Skeletal muscle satellite cell (primary cell): Measurements from ENCODE around the gene ASIC2.

Source experiments
- H3K27me3 ChIP-seq: 2 replicates; pipeline ENCODE4 v1.7.0; 2013; ENCODE audit warnings: low read length; ENCODE audit not compliant: control insufficient read depth, insufficient read depth
- H3K36me3 ChIP-seq: 2 replicates; pipeline ENCODE4 v1.7.0; 2013; ENCODE audit warnings: mild to moderate bottlenecking, control low read depth, low read length; ENCODE audit not compliant: insufficient read depth
- H3K4me1 ChIP-seq: 2 replicates; pipeline ENCODE4 v1.7.0; 2013; ENCODE audit warnings: low read length; ENCODE audit not compliant: control insufficient read depth, insufficient read depth
- H3K4me2 ChIP-seq: 2 replicates; pipeline ENCODE4 v1.7.0; 2013; ENCODE audit warnings: mild to moderate bottlenecking, low read length
- H3K4me3 ChIP-seq: 2 replicates; pipeline ENCODE4 v1.7.0; 2013; ENCODE audit warnings: low read length
- H3K9ac ChIP-seq: 2 replicates; pipeline ENCODE4 v1.7.0; 2013; ENCODE audit warnings: mild to moderate bottlenecking, low read depth, low read length, moderate library complexity
- H3K9me3 ChIP-seq: replicated peaks from 2 replicates; pipeline ENCODE4 v1.7.0; 2013; ENCODE audit warnings: mild to moderate bottlenecking, control low read depth, low read length

ASIC2 gene

GRCh38 chr17:33121756-33122155 is 171.3 kb downstream of the ASIC2 start:
- H3K36me3 ChIP-seq, result no peaks in the 10 kb centered on the region
- H3K9me3 ChIP-seq, result no peaks in the 10 kb centered on the region

GRCh38 chr17:33121272-33121671 is 171.8 kb downstream of the ASIC2 start:
- H3K4me3 ChIP-seq, result no peak overlapping the region

More at GRCh38 chr17:33121756-33122155, 171.3 kb downstream of the ASIC2 start:
- Histone ChIP-seq H3K4me3 (no peak overlapping the region), H3K27me3 (no peaks in the 10 kb centered on the region), H3K4me1 (no peaks in the 10 kb centered on the region), H3K9ac (no peak overlapping the region), H3K4me2 (no peak overlapping the region)

GRCh38 chr17:33120103-33120502 is 173.0 kb downstream of the ASIC2 start:
- Histone ChIP-seq H3K4me3 (no peak overlapping the region), H3K9me3 (no peaks in the 10 kb centered on the region), H3K4me1 (no peaks in the 10 kb centered on the region), H3K9ac (no peak overlapping the region), H3K27me3 (no peaks in the 10 kb centered on the region), H3K36me3 (no peaks in the 10 kb centered on the region), H3K4me2 (no peak overlapping the region)

More at GRCh38 chr17:33121272-33121671, 171.8 kb downstream of the ASIC2 start:
- Histone ChIP-seq H3K4me2 (no peak overlapping the region), H3K36me3 (no peaks in the 10 kb centered on the region), H3K27me3 (no peaks in the 10 kb centered on the region), H3K4me1 (no peaks in the 10 kb centered on the region), H3K9me3 (no peaks in the 10 kb centered on the region), H3K9ac (no peak overlapping the region)

- no peaks in the 10 kb centered on the region for H3K4me1 ChIP-seq
- no peak overlapping the region for H3K9ac ChIP-seq
- H3K27me3 ChIP-seq, result no peaks in the 10 kb centered on the region
- H3K9me3 ChIP-seq, result no peaks in the 10 kb centered on the region
- H3K4me2 ChIP-seq, result no peak overlapping the region
- no peaks in the 10 kb centered on the region for H3K36me3 ChIP-seq
- no peak overlapping the region for H3K4me3 ChIP-seq
These were observed 174.6 kb downstream of the ASIC2 start for GRCh38 chr17:33118391-33119075.

- Histone ChIP-seq H3K4me1 (no peaks in the 10 kb centered on the region), H3K9ac (no peak overlapping the region), H3K27me3 (no peaks in the 10 kb centered on the region), H3K9me3 (no peaks in the 10 kb centered on the region), H3K4me2 (no peak overlapping the region), H3K36me3 (no peaks in the 10 kb centered on the region), H3K4me3 (no peak overlapping the region)
These were observed 177.0 kb downstream of the ASIC2 start for GRCh38 chr17:33116021-33116551.

GRCh38 chr17:33115366-33115765 is 177.7 kb downstream of the ASIC2 start:
- Histone ChIP-seq H3K27me3 (no peaks in the 10 kb centered on the region), H3K4me2 (no peak overlapping the region), H3K9me3 (no peaks in the 10 kb centered on the region), H3K4me3 (no peak overlapping the region), H3K9ac (no peak overlapping the region), H3K4me1 (no peaks in the 10 kb centered on the region), H3K36me3 (no peaks in the 10 kb centered on the region)

GRCh38 chr17:33113991-33114370 is 179.1 kb downstream of the ASIC2 start:
- Histone ChIP-seq H3K4me2 (no peak overlapping the region), H3K4me3 (no peak overlapping the region), H3K27me3 (no peaks in the 10 kb centered on the region), H3K36me3 (no peaks in the 10 kb centered on the region), H3K4me1 (no peaks in the 10 kb centered on the region), H3K9ac (no peak overlapping the region), H3K9me3 (no peaks in the 10 kb centered on the region)

- no peaks in the 10 kb centered on the region for H3K27me3 ChIP-seq
- no peak overlapping the region for H3K4me2 ChIP-seq
- H3K9ac ChIP-seq, result no peak overlapping the region
- no peak overlapping the region for H3K4me3 ChIP-seq
- H3K9me3 ChIP-seq, result no peaks in the 10 kb centered on the region
- no peaks in the 10 kb centered on the region for H3K36me3 ChIP-seq
- no peaks in the 10 kb centered on the region for H3K4me1 ChIP-seq
These were observed 179.7 kb downstream of the ASIC2 start for GRCh38 chr17:33113276-33113990.

GRCh38 chr17:33112763-33113162 is 180.3 kb downstream of the ASIC2 start:
- no peaks in the 10 kb centered on the region for H3K4me1 ChIP-seq
- no peaks in the 10 kb centered on the region for H3K27me3 ChIP-seq
- H3K4me3 ChIP-seq, result no peak overlapping the region
- no peaks in the 10 kb centered on the region for H3K9me3 ChIP-seq
- H3K4me2 ChIP-seq, result no peak overlapping the region
- no peaks in the 10 kb centered on the region for H3K36me3 ChIP-seq
- H3K9ac ChIP-seq, result no peak overlapping the region

- Histone ChIP-seq H3K9me3 (no peaks in the 10 kb centered on the region), H3K4me1 (no peaks in the 10 kb centered on the region), H3K4me3 (no peak overlapping the region), H3K36me3 (no peaks in the 10 kb centered on the region), H3K27me3 (no peaks in the 10 kb centered on the region), H3K4me2 (no peak overlapping the region), H3K9ac (no peak overlapping the region)
These were observed 183.6 kb downstream of the ASIC2 start for GRCh38 chr17:33109336-33110072.

GRCh38 chr17:33106525-33107165 is 186.4 kb downstream of the ASIC2 start:
- Histone ChIP-seq H3K9me3 (no peaks in the 10 kb centered on the region), H3K4me1 (no peaks in the 10 kb centered on the region), H3K4me3 (no peak overlapping the region), H3K27me3 (no peaks in the 10 kb centered on the region), H3K4me2 (no peak overlapping the region), H3K36me3 (no peaks in the 10 kb centered on the region), H3K9ac (no peak overlapping the region)
